Mucosa of stomach (tissue), 1 donor: ENCODE data around the gene LAMA3.

Experiments used
- H3K27me3 ChIP-seq: one replicate; pipeline ENCODE4 v1.7.0; 2013; ENCODE audit warnings: mild to moderate bottlenecking, low read length; ENCODE audit not compliant: control insufficient read depth, insufficient read depth
- H3K36me3 ChIP-seq: one replicate; pipeline ENCODE4 v1.7.0; 2013; ENCODE audit warnings: low read length; ENCODE audit not compliant: control insufficient read depth, insufficient read depth
- H3K4me1 ChIP-seq: one replicate; pipeline ENCODE4 v1.7.0; 2013; ENCODE audit warnings: mild to moderate bottlenecking, low read length; ENCODE audit not compliant: control insufficient read depth, insufficient read depth
- H3K4me3 ChIP-seq: one replicate; pipeline ENCODE4 v1.7.0; 2013; ENCODE audit warnings: low read length
- H3K9ac ChIP-seq: one replicate; pipeline ENCODE4 v1.7.0; 2013; ENCODE audit warnings: mild to moderate bottlenecking, low read length, moderate library complexity
- H3K9me3 ChIP-seq: one replicate; pipeline ENCODE4 v1.7.0; 2013; ENCODE audit warnings: mild to moderate bottlenecking, low read length, moderate library complexity; ENCODE audit not compliant: control insufficient read depth
- donor health status: Pancreatic carcinoma.

The LAMA3 gene

GRCh38 chr18:23857164-23857552, 167.9 kb downstream of the LAMA3 start:
- Histone ChIP-seq H3K9ac (no peak overlapping the region), H3K36me3 (no peaks in the 10 kb centered on the region), H3K9me3 (no peaks in the 10 kb centered on the region), H3K4me3 (no peak overlapping the region), H3K4me1 (peaks cover under 1% of the 10 kb centered on the region), H3K27me3 (no peaks in the 10 kb centered on the region)

GRCh38 chr18:23857756-23858155, 168.5 kb downstream of the LAMA3 start:
- Histone ChIP-seq H3K4me1 (peaks cover 6% of the 10 kb centered on the region), H3K9ac (no peak overlapping the region), H3K27me3 (no peaks in the 10 kb centered on the region), H3K36me3 (no peaks in the 10 kb centered on the region), H3K4me3 (no peak overlapping the region), H3K9me3 (no peaks in the 10 kb centered on the region)

- no peak overlapping the region for H3K4me3 ChIP-seq
- H3K9ac ChIP-seq = no peak overlapping the region
- H3K36me3 ChIP-seq = no peaks in the 10 kb centered on the region
- H3K27me3 ChIP-seq = no peaks in the 10 kb centered on the region
- H3K9me3 ChIP-seq = no peaks in the 10 kb centered on the region
- peaks cover 6% of the 10 kb centered on the region for H3K4me1 ChIP-seq
Observed at GRCh38 chr18:23859466-23860336, 170.4 kb downstream of the LAMA3 start.

- H3K36me3 ChIP-seq = no peaks in the 10 kb centered on the region
- H3K4me3 ChIP-seq = no peak overlapping the region
- no peaks in the 10 kb centered on the region for H3K27me3 ChIP-seq
- H3K4me1 ChIP-seq = peaks cover 6% of the 10 kb centered on the region
- no peaks in the 10 kb centered on the region for H3K9me3 ChIP-seq
- no peak overlapping the region for H3K9ac ChIP-seq
Observed at GRCh38 chr18:23861326-23861725, 172.1 kb downstream of the LAMA3 start.

- Histone ChIP-seq H3K27me3 (no peaks in the 10 kb centered on the region), H3K4me1 (peaks cover 6% of the 10 kb centered on the region), H3K9me3 (no peaks in the 10 kb centered on the region), H3K4me3 (no peak overlapping the region), H3K36me3 (no peaks in the 10 kb centered on the region), H3K9ac (no peak overlapping the region)
Observed at GRCh38 chr18:23861805-23862470, 172.7 kb downstream of the LAMA3 start.

GRCh38 chr18:23864624-23865023, 175.4 kb downstream of the LAMA3 start:
- Histone ChIP-seq H3K4me3 (no peak overlapping the region), H3K36me3 (no peaks in the 10 kb centered on the region), H3K27me3 (no peaks in the 10 kb centered on the region), H3K9me3 (no peaks in the 10 kb centered on the region), H3K9ac (no peak overlapping the region), H3K4me1 (peaks cover 6% of the 10 kb centered on the region)

- no peaks in the 10 kb centered on the region for H3K36me3 ChIP-seq
- peaks cover 17% of the 10 kb centered on the region for H3K4me1 ChIP-seq
Observed at GRCh38 chr18:23867006-23867405, 177.8 kb downstream of the LAMA3 start.

GRCh38 chr18:23868136-23868785, 179.0 kb downstream of the LAMA3 start:
- no peaks in the 10 kb centered on the region for H3K36me3 ChIP-seq
- no peak overlapping the region for H3K4me3 ChIP-seq
- H3K9ac ChIP-seq = no peak overlapping the region
- H3K27me3 ChIP-seq = no peaks in the 10 kb centered on the region
- peaks cover 17% of the 10 kb centered on the region for H3K4me1 ChIP-seq
- no peaks in the 10 kb centered on the region for H3K9me3 ChIP-seq

More at GRCh38 chr18:23867006-23867405, 177.8 kb downstream of the LAMA3 start:
- Histone ChIP-seq H3K27me3 (no peaks in the 10 kb centered on the region), H3K9ac (no peak overlapping the region), H3K4me3 (no peak overlapping the region), H3K9me3 (no peaks in the 10 kb centered on the region)

GRCh38 chr18:23870676-23871380, 181.6 kb downstream of the LAMA3 start:
- Histone ChIP-seq H3K4me1 (peaks cover 21% of the 10 kb centered on the region), H3K9me3 (no peaks in the 10 kb centered on the region), H3K9ac (no peak overlapping the region), H3K4me3 (peak overlapping the region; percentile 4), H3K27me3 (no peaks in the 10 kb centered on the region), H3K36me3 (no peaks in the 10 kb centered on the region)

- no peak overlapping the region for H3K9ac ChIP-seq
- peak overlapping the region; percentile 4 for H3K4me3 ChIP-seq
- H3K9me3 ChIP-seq = no peaks in the 10 kb centered on the region
Observed at GRCh38 chr18:23871410-23871809, 182.2 kb downstream of the LAMA3 start.

GRCh38 chr18:23872701-23873550, 183.7 kb downstream of the LAMA3 start:
- H3K36me3 ChIP-seq = no peaks in the 10 kb centered on the region
- H3K9ac ChIP-seq = peak overlapping the region; percentile 83
- H3K9me3 ChIP-seq = no peaks in the 10 kb centered on the region
- peak overlapping the region; percentile 87 for H3K4me3 ChIP-seq
- peaks cover 21% of the 10 kb centered on the region for H3K4me1 ChIP-seq
- H3K27me3 ChIP-seq = no peaks in the 10 kb centered on the region

More at GRCh38 chr18:23871410-23871809, 182.2 kb downstream of the LAMA3 start:
- Histone ChIP-seq H3K36me3 (no peaks in the 10 kb centered on the region), H3K27me3 (no peaks in the 10 kb centered on the region), H3K4me1 (peaks cover 21% of the 10 kb centered on the region)
